Neural progenitor cell (in vitro differentiated cells): ENCODE results near the gene CD300A.

Source experiments
- EZH2 ChIP-seq: fragments of 200-600 bp; sonication (generic); IDR thresholded peaks from 2 replicates; pipeline ENCODE4 v1.6.1; 2017; ENCODE audit warnings: antibody characterized with exemption, mild to moderate bottlenecking, moderate library complexity
- EZH2phosphoT487 ChIP-seq: fragments of 200-600 bp; sonication (generic); IDR thresholded peaks from 2 replicates; pipeline ENCODE4 v1.6.1; 2017; ENCODE audit warnings: antibody characterized with exemption

GRCh38 chr17:74532115-74532514, 65.7 kb downstream of the CD300A start:
- TF ChIP-seq EZH2: no peak
- no peak for TF ChIP-seq EZH2phosphoT487
